Measurements from ENCODE around the gene PRDM13. TPM values are rescaled to one million over a fixed set of nuclear protein-coding genes. Genes with fewer than 3 reads are reported as not detected.

The PRDM13 gene
- total and polyA plus RNA-seq, 9 of the 15 experiments (the other 6 are each of a cell fraction or from before 2014, with no cell fraction given) = not detected

GRCh38 chr6:99641270-99641669 lies 34.6 kb downstream of the PRDM13 start:
- no peak overlapping the region for H3K9ac ChIP-seq (ENCODE audit: insufficient read depth in 1 of 2, low read depth in 2 of 2, low read length in 2 of 2)
- no peak overlapping the region for H3K4me2 ChIP-seq (ENCODE audit: insufficient read depth, low read length)
- BruUV-seq (replicated peaks) = no TSS peak
- no peaks in the 10 kb centered on the region; a peak in 1 of 5 replicates for H3K27me3 ChIP-seq (ENCODE audit: control insufficient read depth in 2 of 2, insufficient read depth in 2 of 2, low read length in 2 of 2)
- ChIA-PET POLR2A (no interaction called here), CTCF (ENCODE audit: low intra/inter-chr PET ratio) (no interaction called here)
- intact Hi-C loops (cut with micrococcal nuclease) = no loop called here
- no peaks in the 10 kb centered on the region for H4K20me1 ChIP-seq (replicated peaks; ENCODE audit: control insufficient read depth, insufficient read depth, low read length)
- no peaks in the 10 kb centered on the region for H3K9me1 ChIP-seq (ENCODE audit: control insufficient read depth, insufficient read depth, low read length)
- H3K4me1 ChIP-seq (replicated peaks in 1 of 2; ENCODE audit: control insufficient read depth in 2 of 2, insufficient read depth in 2 of 2, low read length in 2 of 2) = no peaks in the 10 kb centered on the region
- H3K79me2 ChIP-seq (ENCODE audit: control insufficient read depth, insufficient read depth, low read length) = no peaks in the 10 kb centered on the region
- no peaks in the 10 kb centered on the region for H3K36me3 ChIP-seq (ENCODE audit: control insufficient read depth, insufficient read depth, low read length)
- ATAC-seq (no peak), FAIRE-seq (no peak), DNase-seq (ENCODE audit: extremely low read depth in 1 of 4, low spot score in 3 of 4) (no peak)
- no peaks in the 10 kb centered on the region for H3K9me3 ChIP-seq (replicated peaks; ENCODE audit: control insufficient read depth, insufficient read depth, low read depth, low read length)
- no peak for TF ChIP-seq HEY1 (CRISPR knock-in tag; IDR thresholded peaks at IDR 0.05; ENCODE audit: borderline replicate concordance)
- TF ChIP-seq SMARCB1 (IDR thresholded peaks at IDR 0.05; ENCODE audit: insufficient read length, low read depth) = no peak
- H2AFZ ChIP-seq (ENCODE audit: low read depth, low read length) = no peak overlapping the region
- 0% methylated on average over 2 of the region's 2 CpGs for WGBS (ENCODE audit: insufficient coverage, low coverage, missing lambda C conversion rate)
- in situ Hi-C loops (cut with MboI) = no loop called here
- H3K4me3 ChIP-seq = no peak overlapping the region
- no peak overlapping the region for H3K27ac ChIP-seq (ENCODE audit: extremely low read depth, low read depth, low read length)

- no peak for DNase-seq (ENCODE audit: extremely low read depth in 1 of 4, low spot score in 3 of 4)
- Histone ChIP-seq H3K9ac (ENCODE audit: insufficient read depth in 1 of 2, low read depth in 2 of 2, low read length in 2 of 2) (no peak overlapping the region), H3K27me3 (ENCODE audit: control insufficient read depth in 2 of 2, insufficient read depth in 2 of 2, low read length in 2 of 2) (no peaks in the 10 kb centered on the region; a peak in 1 of 5 replicates), H3K27ac (ENCODE audit: extremely low read depth, low read depth, low read length) (no peak overlapping the region), H3K36me3 (ENCODE audit: control insufficient read depth, insufficient read depth, low read length) (no peaks in the 10 kb centered on the region), H4K20me1 (replicated peaks; ENCODE audit: control insufficient read depth, insufficient read depth, low read length) (no peaks in the 10 kb centered on the region), H3K4me3 (no peak overlapping the region), H3K4me1 (replicated peaks in 1 of 2; ENCODE audit: control insufficient read depth in 2 of 2, insufficient read depth in 2 of 2, low read length in 2 of 2) (no peaks in the 10 kb centered on the region), H3K79me2 (ENCODE audit: control insufficient read depth, insufficient read depth, low read length) (no peaks in the 10 kb centered on the region), H3K4me2 (ENCODE audit: insufficient read depth, low read length) (no peak overlapping the region), H2AFZ (ENCODE audit: low read depth, low read length) (no peak overlapping the region), H3K9me1 (ENCODE audit: control insufficient read depth, insufficient read depth, low read length) (no peaks in the 10 kb centered on the region), H3K9me3 (replicated peaks; ENCODE audit: control insufficient read depth, insufficient read depth, low read depth, low read length) (no peaks in the 10 kb centered on the region)
- POLR2A ChIA-PET = interaction anchor here (0.6 kb wide), 1 partner anchor 147 kb away, joined by 3 read pairs; no protein-coding TSS in a partner anchor
- intact Hi-C loops (cut with micrococcal nuclease) (no loop called here), in situ Hi-C loops (cut with MboI) (no loop called here)
- WGBS (ENCODE audit: insufficient coverage, low coverage, missing lambda C conversion rate) = under 1% methylated on average over 6 of the region's 6 CpGs
- ATAC-seq = no peak
- CTCF ChIA-PET (ENCODE audit: low intra/inter-chr PET ratio) = no interaction called here
- no TSS peak for BruUV-seq (replicated peaks)
- no peak for FAIRE-seq
- no peak for TF ChIP-seq IRF1 (CRISPR knock-in tag; IDR thresholded peaks at IDR 0.05; ENCODE audit: borderline replicate concordance)
- no peak for TF ChIP-seq NFYB (IDR thresholded peaks at IDR 0.05; ENCODE audit: extremely low read depth, insufficient read length)
- TF ChIP-seq ZSCAN29 (IDR thresholded peaks at IDR 0.05) = no peak
- no peak for TF ChIP-seq CGGBP1 (CRISPR knock-in tag; IDR thresholded peaks at IDR 0.05)
- TF ChIP-seq ZNF431 (CRISPR knock-in tag; IDR thresholded peaks at IDR 0.05) = no peak
- no peak for TF ChIP-seq KLF10 (CRISPR knock-in tag; IDR thresholded peaks at IDR 0.05)
- TF ChIP-seq UBTF (IDR thresholded peaks at IDR 0.05; ENCODE audit: borderline replicate concordance in 1 of 2, low read depth in 2 of 2, low read length in 2 of 2) = no peak
- TF ChIP-seq TRIM25 (IDR thresholded peaks at IDR 0.05; ENCODE audit: borderline replicate concordance) = no peak
- no peak for TF ChIP-seq ESRRA (IDR thresholded peaks at IDR 0.05; ENCODE audit: borderline replicate concordance, low read depth)
Measured at GRCh38 chr6:99645986-99646385, 39.4 kb downstream of the PRDM13 start.

All from K562 (cell line).